SK-N-SH (cell line): ENCODE results near the gene ST3GAL2. TPM values are rescaled to one million over a fixed set of nuclear protein-coding genes. Genes with fewer than 3 reads are reported as not detected.

Experiments used
- CTCF ChIA-PET: fragments of 300-600, 350-600 bp; formaldehyde crosslinking; extraction: SDS; loops from one replicate; lab custom pipeline; 2021; lab: Yijun Ruan, JAX
- POLR2A ChIA-PET: fragments of 350-600 bp; sonication (Branson Sonifier 250); formaldehyde crosslinking; extraction: SDS; loops from one replicate; lab custom pipeline; 2020; ENCODE audit warnings: antibody characterized with exemption, inconsistent platforms; lab: Yijun Ruan, JAX
- DNase-seq: peaks from one replicate; pipeline ENCODE4 v3.0.0; 2012
- H2AFZ ChIP-seq: fragments of 200-600 bp; sonication (generic); 2 replicates; pipeline ENCODE4 v1.8.1; 2016; ENCODE audit warnings: antibody characterized with exemption, mild to moderate bottlenecking, low read depth
- H3F3A ChIP-seq: fragments of 200-600 bp; sonication (generic); replicated peaks from 2 replicates; pipeline ENCODE3; 2016; ENCODE audit warnings: antibody characterized with exemption, mild to moderate bottlenecking; ENCODE audit not compliant: insufficient read depth
- H3K27ac ChIP-seq, 2 experiments: fragments of 200-500 bp in 1 of 2; fragments of 200-600 bp in 1 of 2; sonication (Bioruptor generic) in 1 of 2; sonication (generic), shearing (Covaris generic) in 1 of 2; 2 replicates each; pipeline versions ENCODE4 v1.5.1 to v1.6.1; 2014 to 2016; ENCODE audit warnings: low read depth in 2 of 2, inconsistent platforms in 1 of 2, low read length in 1 of 2, mild to moderate bottlenecking in 1 of 2, mixed read lengths in 1 of 2
- H3K27me3 ChIP-seq: fragments of 200-600 bp; sonication (generic), shearing (Covaris generic); 2 replicates; pipeline ENCODE4 v1.6.1; 2016; ENCODE audit warnings: mixed run types; ENCODE audit not compliant: insufficient read depth
- H3K36me3 ChIP-seq, 2 experiments: fragments of 200-500 bp in 1 of 2; fragments of 200-600 bp in 1 of 2; sonication (Bioruptor generic) in 1 of 2; sonication (generic) in 1 of 2; replicated peaks in 1 of 2; 2 replicates each; pipeline versions ENCODE3 to v1.5.1; 2014 to 2016; ENCODE audit warnings: low read length in 1 of 2, mild to moderate bottlenecking in 1 of 2; ENCODE audit not compliant: insufficient read depth in 2 of 2, control insufficient read depth in 1 of 2
- H3K4me1 ChIP-seq, 2 experiments: fragments of 200-500 bp in 1 of 2; fragments of 200-600 bp in 1 of 2; sonication (Bioruptor generic) in 1 of 2; sonication (generic), shearing (Covaris generic) in 1 of 2; 2 replicates each; pipeline versions ENCODE4 v1.5.1 to v1.6.1; 2014 to 2016; ENCODE audit warnings: low read depth in 1 of 2, low read length in 1 of 2, mixed run types in 1 of 2; ENCODE audit not compliant: insufficient read depth in 2 of 2, control insufficient read depth in 1 of 2
- H3K4me2 ChIP-seq: fragments of 200-600 bp; sonication (generic), shearing (Covaris generic); 2 replicates; pipeline ENCODE4 v1.6.1; 2017; ENCODE audit warnings: mixed run types
- H3K4me3 ChIP-seq, 2 experiments: fragments of 200-500 bp in 1 of 2; fragments of 200-600 bp in 1 of 2; sonication (Bioruptor generic) in 1 of 2; sonication (generic), shearing (Covaris generic) in 1 of 2; 2 replicates each; pipeline versions ENCODE4 v1.5.1 to v1.8.1; 2014 to 2016; ENCODE audit warnings: low read depth in 2 of 2, inconsistent platforms in 1 of 2, low read length in 1 of 2, mild to moderate bottlenecking in 1 of 2, mixed read lengths in 1 of 2, moderate library complexity in 1 of 2
- H3K79me2 ChIP-seq: fragments of 200-600 bp; sonication (generic); 2 replicates; pipeline ENCODE4 v1.8.1; 2017; ENCODE audit warnings: mild to moderate bottlenecking; ENCODE audit not compliant: insufficient read depth
- H3K9ac ChIP-seq: fragments of 200-600 bp; sonication (generic); 2 replicates; pipeline ENCODE4 v1.6.1; 2017; ENCODE audit warnings: mixed run types
- H3K9me2 ChIP-seq: fragments of 200-600 bp; sonication (generic); 2 replicates; pipeline ENCODE4 v1.6.1; 2017; ENCODE audit warnings: mixed run types
- H3K9me3 ChIP-seq: fragments of 200-600 bp; sonication (generic); 2 replicates; pipeline ENCODE4 v1.6.1; 2017; ENCODE audit warnings: mixed run types, mild to moderate bottlenecking, moderate library complexity
- H4K20me1 ChIP-seq: fragments of 200-600 bp; sonication (generic); 2 replicates; pipeline ENCODE4 v1.6.1; 2017; ENCODE audit warnings: mild to moderate bottlenecking, mixed run types; ENCODE audit not compliant: insufficient read depth
- CHD2 ChIP-seq: fragments of 150-350 bp; IDR thresholded peaks from 2 replicates; pipeline ENCODE4 v1.6.1; 2018; ENCODE audit warnings: low read length; ENCODE audit not compliant: partially characterized antibody
- ELF1 ChIP-seq: IDR thresholded peaks from 2 replicates; pipeline ENCODE4 v1.4.0; 2012
- EZH2phosphoT487 ChIP-seq: fragments of 200-600 bp; sonication (generic); IDR thresholded peaks from 2 replicates; pipeline ENCODE4 v1.6.1; 2017; ENCODE audit warnings: low read depth, mixed run types, mild to moderate bottlenecking, antibody characterized with exemption, moderate library complexity, borderline replicate concordance
- FOSL2 ChIP-seq: IDR thresholded peaks from 2 replicates; pipeline ENCODE4 v1.4.0; 2012; ENCODE audit warnings: low read depth, mild to moderate bottlenecking, moderate library complexity, borderline replicate concordance
- FOXJ3 ChIP-seq: sonication (generic); formaldehyde crosslinking; IDR thresholded peaks from 2 replicates; pipeline ENCODE4 v1.5.1; 2020; ENCODE audit warnings: mild to moderate bottlenecking, missing genetic modification reagents
- FOXM1 ChIP-seq: IDR thresholded peaks from 2 replicates; pipeline ENCODE4 v1.4.0; 2012; ENCODE audit warnings: low read depth, mild to moderate bottlenecking
- GABPA ChIP-seq: IDR thresholded peaks from 2 replicates; pipeline ENCODE4 v1.4.0; 2012; ENCODE audit warnings: low read depth, mild to moderate bottlenecking
- GATA2 ChIP-seq: sonication (generic); formaldehyde crosslinking; IDR thresholded peaks from 2 replicates; pipeline ENCODE4 v1.5.0; 2020; ENCODE audit warnings: mild to moderate bottlenecking, missing genetic modification reagents
- JUND ChIP-seq: IDR thresholded peaks from 2 replicates; pipeline ENCODE4 v1.4.0; 2012
- MEF2A ChIP-seq: IDR thresholded peaks from 2 replicates; pipeline ENCODE4 v1.4.0; 2012; ENCODE audit warnings: low read depth, borderline replicate concordance
- NFIC ChIP-seq: IDR thresholded peaks from 2 replicates; pipeline ENCODE4 v1.4.0; 2012; ENCODE audit warnings: borderline replicate concordance
- NRF1 ChIP-seq: IDR thresholded peaks from 2 replicates; pipeline ENCODE4 v1.6.1; 2012; ENCODE audit warnings: low read depth, mild to moderate bottlenecking, low read length
- POLR2AphosphoS5 ChIP-seq: IDR thresholded peaks from 2 replicates; pipeline ENCODE4 v1.6.1; 2012; ENCODE audit warnings: low read depth, low read length
- RCOR1 ChIP-seq: fragments of 150-350 bp; IDR thresholded peaks from 2 replicates; pipeline ENCODE4 v1.6.1; 2017; ENCODE audit warnings: antibody characterized with exemption, low read length
- RXRA ChIP-seq: IDR thresholded peaks from 2 replicates; pipeline ENCODE4 v1.4.0; 2012; ENCODE audit warnings: low read depth, mild to moderate bottlenecking, borderline replicate concordance
- YY1 ChIP-seq: IDR thresholded peaks from 2 replicates; pipeline ENCODE4 v1.4.0; 2012; ENCODE audit warnings: low read depth, mild to moderate bottlenecking
- WGBS: methylation state at CpG from one replicate; pipeline ENCODE4 v1.1.6; 2017; ENCODE audit warnings: low lambda C conversion rate; 5-methylcytosine and 5-hydroxymethylcytosine counted together
- polyA plus RNA-seq, 3 experiments: library from polyadenylated mRNA; depleted of rRNA; stranded (reverse); fragments of >200 nt; gene quantifications; 2 replicates each; pipeline ENCODE4 v1.2.3, GENCODE V29; 2012
- TF ChIP-seq, protein P1 (sequence below): IDR thresholded peaks from 2 replicates; pipeline ENCODE4 v1.4.0; 2012; ENCODE audit warnings: low read depth, borderline replicate concordance
- TF ChIP-seq, protein P2 (sequence below): fragments of 150-350 bp; IDR thresholded peaks from 2 replicates; pipeline ENCODE4 v1.6.1; 2016; ENCODE audit warnings: mild to moderate bottlenecking, low read depth, low read length

Gene ST3GAL2
- polyA plus RNA-seq, 1 of the 3 experiments (the other 2 are of a cell fraction): 19.9 TPM

GRCh38 chr16:70418274-70418992 is 20.5 kb downstream of the ST3GAL2 start:
- Histone ChIP-seq H3K9ac (no peak overlapping the region), H3K4me1 (peaks cover 0 to 26% of the 10 kb centered on the region in 2 experiments; a peak in 2 of 4 replicates), H3K79me2 (peaks cover 86% of the 10 kb centered on the region), H3F3A (peaks cover 3% of the 10 kb centered on the region), H3K4me2 (no peak overlapping the region), H2AFZ (no peak overlapping the region), H3K27ac (no peak overlapping the region; a peak in 1 of 4 replicates), H3K4me3 (no peak overlapping the region), H3K9me2 (no peaks in the 10 kb centered on the region)
- WGBS: 96% methylated on average over 12 of the region's 13 CpGs
- DNase-seq: no peak
- CTCF ChIA-PET: interaction anchor here (1.5 to 1.7 kb wide), 2 partner anchors 9 to 42 kb away, joined by 3 to 4 read pairs; no protein-coding TSS in a partner anchor
- TF ChIP-seq MEF2A (no peak), NRF1 (no peak), GABPA (no peak), RXRA (no peak), GATA2 (CRISPR knock-in tag) (no peak), YY1 (no peak), FOXM1 (no peak), NFIC (no peak), RCOR1 (no peak), ELF1 (no peak), FOXJ3 (no peak), EZH2phosphoT487 (no peak), POLR2AphosphoS5 (no peak), FOSL2 (no peak), CHD2 (no peak), JUND (no peak)
- TF ChIP-seq, protein P1, sequence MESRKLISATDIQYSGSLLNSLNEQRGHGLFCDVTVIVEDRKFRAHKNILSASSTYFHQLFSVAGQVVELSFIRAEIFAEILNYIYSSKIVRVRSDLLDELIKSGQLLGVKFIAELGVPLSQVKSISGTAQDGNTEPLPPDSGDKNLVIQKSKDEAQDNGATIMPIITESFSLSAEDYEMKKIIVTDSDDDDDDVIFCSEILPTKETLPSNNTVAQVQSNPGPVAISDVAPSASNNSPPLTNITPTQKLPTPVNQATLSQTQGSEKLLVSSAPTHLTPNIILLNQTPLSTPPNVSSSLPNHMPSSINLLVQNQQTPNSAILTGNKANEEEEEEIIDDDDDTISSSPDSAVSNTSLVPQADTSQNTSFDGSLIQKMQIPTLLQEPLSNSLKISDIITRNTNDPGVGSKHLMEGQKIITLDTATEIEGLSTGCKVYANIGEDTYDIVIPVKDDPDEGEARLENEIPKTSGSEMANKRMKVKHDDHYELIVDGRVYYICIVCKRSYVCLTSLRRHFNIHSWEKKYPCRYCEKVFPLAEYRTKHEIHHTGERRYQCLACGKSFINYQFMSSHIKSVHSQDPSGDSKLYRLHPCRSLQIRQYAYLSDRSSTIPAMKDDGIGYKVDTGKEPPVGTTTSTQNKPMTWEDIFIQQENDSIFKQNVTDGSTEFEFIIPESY: no peak
- TF ChIP-seq, protein P2, sequence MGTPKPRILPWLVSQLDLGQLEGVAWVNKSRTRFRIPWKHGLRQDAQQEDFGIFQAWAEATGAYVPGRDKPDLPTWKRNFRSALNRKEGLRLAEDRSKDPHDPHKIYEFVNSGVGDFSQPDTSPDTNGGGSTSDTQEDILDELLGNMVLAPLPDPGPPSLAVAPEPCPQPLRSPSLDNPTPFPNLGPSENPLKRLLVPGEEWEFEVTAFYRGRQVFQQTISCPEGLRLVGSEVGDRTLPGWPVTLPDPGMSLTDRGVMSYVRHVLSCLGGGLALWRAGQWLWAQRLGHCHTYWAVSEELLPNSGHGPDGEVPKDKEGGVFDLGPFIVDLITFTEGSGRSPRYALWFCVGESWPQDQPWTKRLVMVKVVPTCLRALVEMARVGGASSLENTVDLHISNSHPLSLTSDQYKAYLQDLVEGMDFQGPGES: no peak
- TF ChIP-seq, all 33 proteins: peak for 0
- peaks cover 78% of the 10 kb centered on the region for H4K20me1 ChIP-seq
- no peaks in the 10 kb centered on the region for H3K27me3 ChIP-seq
- H3K9me3 ChIP-seq: no peaks in the 10 kb centered on the region
- POLR2A ChIA-PET: no interaction called here
- H3K36me3 ChIP-seq: peaks cover under 1 to 3% of the 10 kb centered on the region in 2 experiments
